ENCODE measurements around the gene GOLGA8B.
"Not testable (repeated sequence)": the region's sequence is repeated elsewhere in the genome, so short reads cannot be mapped to it uniquely, and the experiment has no call there.

The GOLGA8B gene

DNA sequence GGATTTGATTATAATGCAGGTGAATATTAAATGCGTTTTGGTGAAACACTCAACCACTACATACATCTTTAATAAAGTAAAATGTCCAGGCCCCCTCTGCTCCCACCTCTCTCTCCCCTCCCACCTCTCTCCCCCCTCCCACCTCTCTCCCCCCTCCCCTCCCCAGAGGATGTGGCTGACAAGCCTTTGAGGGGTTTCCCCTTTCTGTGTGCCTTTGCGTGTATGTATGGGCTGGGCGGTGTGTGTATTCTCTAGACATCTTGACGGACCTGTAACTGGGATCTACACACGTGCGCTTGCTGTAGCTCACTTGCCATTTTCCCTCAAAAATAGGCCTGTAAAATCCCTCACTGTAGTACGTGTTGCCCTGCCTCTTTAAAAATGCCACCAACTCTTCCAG lies 28.3 kb downstream of the GOLGA8B start:
- not testable (repeated sequence) for DNase-seq

DNA sequence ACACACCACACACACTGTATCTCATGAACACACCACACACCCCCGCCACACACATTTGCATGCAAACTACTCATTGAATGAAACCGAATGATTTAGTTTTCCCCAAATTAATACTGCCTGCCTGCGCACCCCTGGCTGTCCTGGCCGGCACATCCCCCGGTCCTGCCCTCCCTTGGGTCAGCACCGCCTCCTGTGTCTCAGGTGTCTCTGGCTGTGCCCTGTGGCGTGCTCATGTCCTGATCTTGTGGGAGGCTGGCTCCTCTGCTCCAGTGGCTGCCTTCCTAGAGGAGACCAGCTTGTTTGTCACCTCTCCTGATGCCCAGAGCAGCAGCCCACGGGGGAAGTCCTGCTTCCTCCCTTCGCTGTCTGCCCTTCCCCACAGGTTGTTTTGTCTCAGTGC lies 28.7 kb downstream of the GOLGA8B start:
- DNase-seq = not testable (repeated sequence)

DNA sequence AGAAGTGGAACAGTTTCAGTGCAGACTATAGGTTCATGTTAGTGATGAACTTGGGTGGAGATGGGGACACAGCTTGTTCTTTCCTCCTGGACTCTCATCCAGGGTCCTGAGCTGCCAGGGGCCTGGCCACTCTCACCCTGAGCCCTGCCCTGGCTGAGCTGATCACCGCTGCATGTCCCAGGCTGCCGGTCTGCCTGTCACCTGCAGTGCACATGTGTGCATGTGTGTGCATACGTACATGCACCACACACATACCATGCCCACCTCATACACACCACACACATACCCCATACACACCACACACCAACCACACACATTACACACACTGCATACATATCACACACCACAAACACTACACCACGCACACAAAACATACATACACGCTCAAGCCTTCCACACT lies 29.3 kb downstream of the GOLGA8B start:
- DNase-seq = not testable (repeated sequence)

DNA sequence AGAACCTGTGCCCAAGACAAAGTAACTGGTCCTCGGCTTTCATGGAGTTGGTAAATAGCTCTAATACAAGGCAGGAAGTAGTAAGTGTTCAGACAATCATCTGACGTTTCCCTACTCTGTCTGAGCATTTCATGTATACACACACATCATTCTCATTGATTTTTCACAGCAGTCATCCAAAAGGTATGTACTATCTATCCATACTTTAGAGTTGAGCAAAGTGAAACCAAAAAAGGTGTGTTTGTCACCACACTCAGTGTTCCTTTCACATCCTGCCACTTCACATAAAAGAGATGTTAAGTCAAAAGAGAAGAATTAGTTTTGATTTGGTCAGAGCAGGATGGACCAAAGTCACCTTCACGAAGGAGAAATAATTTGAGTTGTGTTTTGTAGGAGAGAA lies 33.3 kb downstream of the GOLGA8B start:
- not testable (repeated sequence) for DNase-seq

DNA sequence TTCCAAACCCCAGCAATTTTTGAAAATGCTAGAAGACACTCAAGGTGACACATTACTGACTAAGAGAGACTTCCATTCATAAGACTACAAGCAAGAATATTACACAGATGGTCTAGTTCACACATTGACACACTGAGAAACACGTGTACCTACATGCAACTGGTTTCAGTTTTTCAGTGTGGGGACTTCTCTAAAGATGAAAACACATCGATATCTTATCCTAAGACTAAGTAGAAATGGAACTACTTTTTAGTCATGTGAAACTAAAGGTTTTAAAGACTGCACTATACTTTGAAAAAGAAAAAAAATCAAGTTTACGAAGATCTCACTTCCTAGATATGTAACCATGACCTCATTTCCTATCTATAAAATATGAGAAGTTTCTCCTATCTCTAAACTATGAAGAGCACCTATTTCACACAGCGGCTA lies 34.1 kb downstream of the GOLGA8B start:
- DNase-seq = not testable (repeated sequence)

DNA sequence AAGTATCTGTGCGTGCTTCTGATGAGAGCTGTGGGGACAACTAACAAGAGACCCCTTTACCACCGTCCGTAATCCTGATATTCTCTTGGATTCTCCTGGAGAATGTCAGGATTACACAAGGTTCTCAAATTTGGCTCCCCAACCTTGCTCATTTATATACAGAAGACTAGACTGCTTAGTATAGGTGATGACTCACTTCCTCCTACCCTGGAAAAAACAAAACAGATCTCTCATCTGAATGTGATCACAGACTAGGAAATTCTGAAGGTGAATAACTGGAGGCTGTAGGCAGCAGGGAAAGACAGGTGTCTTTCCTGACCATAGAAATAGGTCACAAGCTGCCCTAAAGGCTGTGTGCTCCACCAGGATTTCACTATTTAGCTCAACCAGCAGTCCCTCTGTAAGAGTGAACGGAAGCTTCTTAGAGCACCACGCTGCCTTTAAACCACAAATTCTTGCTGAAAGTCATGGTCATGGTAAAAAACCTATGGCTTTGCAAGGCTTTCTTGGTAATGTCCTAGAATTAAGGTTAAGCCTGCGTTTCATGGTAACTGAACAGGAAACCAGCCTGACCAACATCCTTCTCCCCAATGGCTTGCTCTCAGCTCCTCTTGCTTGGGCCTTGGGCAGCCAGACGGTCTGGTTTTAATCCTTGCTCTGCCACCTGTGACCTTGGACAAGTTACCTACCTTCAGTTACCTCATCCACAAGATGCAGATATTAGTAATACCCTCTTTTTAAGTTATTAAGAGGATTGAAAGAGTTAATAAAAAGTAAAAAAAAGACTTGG lies 39.4 kb downstream of the GOLGA8B start:
- not testable (repeated sequence) for DNase-seq

DNA sequence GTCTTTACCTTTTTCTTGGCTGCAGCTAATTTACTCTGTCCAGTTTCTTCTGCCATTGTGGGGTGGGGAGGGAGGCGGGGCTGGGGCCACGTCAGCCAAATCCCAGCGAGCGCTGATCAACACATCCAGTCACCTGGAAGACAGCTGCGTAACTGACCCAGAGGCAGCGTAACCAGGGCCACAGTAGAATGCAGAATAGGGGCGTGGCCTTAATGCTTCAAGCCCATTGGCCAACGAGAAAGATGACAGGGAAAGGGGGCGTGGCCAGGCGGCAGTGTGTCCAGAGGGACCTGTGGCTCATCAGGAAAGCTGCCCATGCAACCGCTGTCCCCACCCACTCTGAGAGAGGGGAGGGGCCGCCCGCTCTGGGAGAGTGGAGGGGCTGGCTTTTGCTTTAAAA lies 47.6 kb downstream of the GOLGA8B start:
- DNase-seq = not testable (repeated sequence)

Measured in stimulated activated naive CD4-positive, alpha-beta T cell (primary cell).